Mammary epithelial cell (primary cell): Measurements from ENCODE around the gene TFB2M.

Source experiments
- CTCF ChIP-seq, 2 donors: IDR thresholded peaks in 1 of 2; conservative IDR thresholded peaks in 1 of 2; 2 replicates each; pipeline ENCODE4 v1.5.1; 2011 to 2012; ENCODE audit warnings: inconsistent platforms in 2 of 2, low read length in 2 of 2, mild to moderate bottlenecking in 2 of 2, control low read depth in 1 of 2, low read depth in 1 of 2; ENCODE audit not compliant: insufficient read depth in 1 of 2; ENCODE audit errors: extremely low read depth in 1 of 2
- EZH2 ChIP-seq: IDR thresholded peaks from 2 replicates; pipeline ENCODE4 v1.6.1; 2012; ENCODE audit warnings: low read length, inconsistent platforms, borderline replicate concordance

GRCh38 chr1:246503341-246503740, 62.7 kb downstream of the TFB2M start:
- TF ChIP-seq CTCF (conservative IDR thresholded peaks at IDR 0.05 in 1 of 2, IDR thresholded peaks at IDR 0.05 in 1 of 2; ENCODE audit: extremely low read depth in 1 of 2, insufficient read depth in 1 of 2, low read depth in 1 of 2, low read length in 2 of 2): no peak
- TF ChIP-seq EZH2: no peak
